GM12878 (cell line): ENCODE results near the gene WDFY4. TPM values are rescaled to one million over a fixed set of nuclear protein-coding genes. Genes with fewer than 3 reads are reported as not detected.

ENCODE experiments used
- CEBPZ ChIP-seq: fragments of 150-350 bp; IDR thresholded peaks from 2 replicates; pipeline ENCODE4 v1.6.1; 2016; ENCODE audit warnings: low read depth, low read length
- CHD2 ChIP-seq: IDR thresholded peaks from 2 replicates; pipeline ENCODE4 v1.6.1; 2011; ENCODE audit warnings: low read depth, low read length, improper control_type of control experiment, borderline replicate concordance
- CTCF ChIP-seq, 3 experiments: IDR thresholded peaks in 2 of 3; conservative IDR thresholded peaks in 1 of 3; 2 replicates each; pipeline ENCODE4 v1.5.1; 2011; ENCODE audit warnings: low read depth in 3 of 3, low read length in 3 of 3, mild to moderate bottlenecking in 3 of 3, control low read depth in 2 of 3, moderate library complexity in 2 of 3, inconsistent platforms in 1 of 3, mixed read lengths in 1 of 3; ENCODE audit not compliant: control insufficient read depth in 2 of 3, insufficient read depth in 1 of 3; ENCODE audit errors: extremely low read depth in 1 of 3
- E2F8 ChIP-seq: fragments of 450-650 bp; IDR thresholded peaks from 2 replicates; pipeline ENCODE4 v1.6.1; 2018; ENCODE audit warnings: mild to moderate bottlenecking, low read depth, moderate library complexity; ENCODE audit not compliant: partially characterized antibody
- ELK1 ChIP-seq: IDR thresholded peaks from 2 replicates; pipeline ENCODE4 v1.6.1; 2012; ENCODE audit warnings: low read depth, low read length, improper control_type of control experiment
- HSF1 ChIP-seq: fragments of 150-350 bp; IDR thresholded peaks from 2 replicates; pipeline ENCODE4 v1.6.1; 2014; ENCODE audit warnings: mild to moderate bottlenecking, low read depth, low read length
- LARP7 ChIP-seq: fragments of 450-650 bp; IDR thresholded peaks from 2 replicates; pipeline ENCODE4 v1.6.1; 2017; ENCODE audit warnings: mild to moderate bottlenecking
- MLLT1 ChIP-seq: fragments of 450-650 bp; IDR thresholded peaks from 2 replicates; pipeline ENCODE4 v1.6.1; 2016; ENCODE audit warnings: mild to moderate bottlenecking
- NBN ChIP-seq: fragments of 450-650 bp; IDR thresholded peaks from 2 replicates; pipeline ENCODE4 v1.6.1; 2016
- NR2C2 ChIP-seq: IDR thresholded peaks from 2 replicates; pipeline ENCODE4 v1.6.1; 2011; ENCODE audit warnings: borderline replicate concordance, low read depth; ENCODE audit not compliant: control insufficient read depth, insufficient read length
- NRF1 ChIP-seq: conservative IDR thresholded peaks from 2 replicates; pipeline ENCODE4 v1.6.1; 2011; ENCODE audit warnings: mild to moderate bottlenecking, low read depth, low read length, improper control_type of control experiment
- PAX5 ChIP-seq: IDR thresholded peaks from 2 replicates; pipeline ENCODE4 v1.6.1; 2011; ENCODE audit warnings: low read depth, low read length, borderline replicate concordance
- RAD21 ChIP-seq: IDR thresholded peaks from 2 replicates; pipeline ENCODE4 v1.6.1; 2011; ENCODE audit warnings: mild to moderate bottlenecking, low read depth, low read length, moderate library complexity; ENCODE audit not compliant: insufficient read depth
- SRF ChIP-seq, 2 experiments: IDR thresholded peaks; 2 replicates each; pipeline ENCODE4 v1.6.1; 2011; ENCODE audit warnings: low read depth in 2 of 2, low read length in 2 of 2, mild to moderate bottlenecking in 1 of 2, moderate library complexity in 1 of 2
- WRNIP1 ChIP-seq: IDR thresholded peaks from 2 replicates; pipeline ENCODE4 v1.6.1; 2011; ENCODE audit warnings: low read depth, low read length, improper control_type of control experiment, borderline replicate concordance
- YY1 ChIP-seq: IDR thresholded peaks from 2 replicates; pipeline ENCODE4 v1.6.1; 2011; ENCODE audit warnings: low read depth, mild to moderate bottlenecking, low read length
- polyA plus RNA-seq, 11 experiments: library from polyadenylated mRNA; depleted of rRNA in 4 of 11; unstranded in 6 of 11; stranded (reverse) in 5 of 11; fragments of >200 nt; fragmentation: Nextera tagmentation in 4 of 11; fragmentation: Illumina TruSeq in 1 of 11; extraction: Ambion mirVana in 4 of 11; extraction: Trizol in 1 of 11; gene quantifications; 1 replicate in 1 of 11; 2 replicates in 10 of 11; pipeline versions ENCODE4 v1.2.1 to v1.2.3, GENCODE V29; 2011 to 2016; ENCODE audit warnings: inconsistent platforms in 2 of 11, missing spikeins in 2 of 11, low read depth in 1 of 11
- total RNA-seq, 4 experiments: library from RNA; depleted of rRNA in 3 of 4; stranded (reverse); fragments of >200 nt in 3 of 4; fragmentation: Illumina TruSeq in 1 of 4; extraction: Trizol in 1 of 4; gene quantifications; 2 replicates each; pipeline versions ENCODE4 v1.2.1 to v1.2.3, GENCODE V29; 2013 to 2021

The WDFY4 gene
- total and polyA plus RNA-seq, 10 of the 15 experiments (the other 5 are each of a cell fraction or from before 2014, with no cell fraction given): 13.5 to 132 (median 47.3) TPM

GRCh38 chr10:48671914-48672595, 12.6 kb upstream of the WDFY4 start (continued):
- TF ChIP-seq HSF1: no peak
- no peak for TF ChIP-seq CHD2
- TF ChIP-seq NRF1: no peak
- no peak for TF ChIP-seq SRF (IDR thresholded peaks at IDR 0.05; ENCODE audit: low read depth in 2 of 2, low read length in 2 of 2)
- TF ChIP-seq ELK1: no peak
- TF ChIP-seq CEBPZ: no peak
- peak; percentile 64 for TF ChIP-seq MLLT1
- TF ChIP-seq NBN: 0 out of 2 replicates have a peak, but pooled peaks have one; percentile 25
- no peak for TF ChIP-seq NR2C2
- TF ChIP-seq YY1: peak; percentile 36; the same call in 1 of the 2 replicates
- TF ChIP-seq PAX5: peak; percentile 79; the same call in 1 of the 2 replicates
- TF ChIP-seq E2F8: no peak
- TF ChIP-seq LARP7: peak; percentile 51; the same call in 1 of the 2 replicates
- TF ChIP-seq CTCF (IDR thresholded peaks at IDR 0.05 in 2 of 3, conservative IDR thresholded peaks at IDR 0.05 in 1 of 3; ENCODE audit: control insufficient read depth in 2 of 3, extremely low read depth in 1 of 3, insufficient read depth in 1 of 3, low read depth in 3 of 3, low read length in 3 of 3): no peak
- TF ChIP-seq WRNIP1: no peak
- TF ChIP-seq RAD21: no peak
